IMR-90 (cell line): ENCODE measurements around the gene BAIAP2. TPM values are rescaled to one million over a fixed set of nuclear protein-coding genes. Genes with fewer than 3 reads are reported as not detected.
A peak's percentile ranks its signal among the peaks of the same experiment; 100 is the strongest.

ENCODE experiments used
- ATAC-seq: fragments of 200-7000 bp; cut with Tn5 transposase; 2 replicates; pipeline ENCODE4 v1.9.1; 2020; ENCODE audit warnings: low read depth, mild to moderate bottlenecking, moderate library complexity
- BruUV-seq: library from RNA; stranded (reverse); fragments of 400-500 nt; replicated peaks from 2 replicates; lab custom pipeline; 2021; lab: Mats Ljungman, UMichigan
- CTCF ChIA-PET: fragments of 300-600 bp; formaldehyde crosslinking; extraction: SDS; loops from one replicate; lab custom pipeline; 2021; ENCODE audit warnings: antibody characterized with exemption; lab: Yijun Ruan, JAX
- POLR2A ChIA-PET: fragments of 300-600 bp; sonication (Branson Sonifier 250); formaldehyde crosslinking; loops from one replicate; lab custom pipeline; 2022; ENCODE audit warnings: antibody characterized with exemption; ENCODE audit not compliant: unreplicated experiment; lab: Charles Lee
- DNase-seq: peaks from one replicate; pipeline ENCODE4 v3.0.0; 2013
- H2AFZ ChIP-seq: replicated peaks from 2 replicates; pipeline ENCODE3; 2013; ENCODE audit warnings: low read length, mild to moderate bottlenecking; ENCODE audit not compliant: poor library complexity
- H2AK5ac ChIP-seq: 2 replicates; pipeline ENCODE4 v1.6.1; 2013; ENCODE audit warnings: low read depth, low read length, inconsistent platforms
- H2AK9ac ChIP-seq: replicated peaks from 2 replicates; pipeline ENCODE3; 2013; ENCODE audit warnings: mild to moderate bottlenecking, low read depth, low read length, moderate library complexity; ENCODE audit not compliant: poor library complexity
- H2BK120ac ChIP-seq: 2 replicates; pipeline ENCODE4 v1.6.1; 2013; ENCODE audit warnings: low read depth, low read length, inconsistent platforms
- H2BK15ac ChIP-seq: 3 replicates; pipeline ENCODE4 v1.6.1; 2013; ENCODE audit warnings: low read depth, low read length, inconsistent platforms
- H2BK20ac ChIP-seq: 2 replicates; pipeline ENCODE4 v1.6.1; 2013; ENCODE audit warnings: low read depth, mild to moderate bottlenecking, inconsistent platforms, low read length, moderate library complexity
- H2BK5ac ChIP-seq: 2 replicates; pipeline ENCODE4 v1.6.1; 2013; ENCODE audit warnings: mild to moderate bottlenecking, low read depth, low read length, inconsistent platforms; ENCODE audit not compliant: poor library complexity, severe bottlenecking
- H3K14ac ChIP-seq: replicated peaks from 2 replicates; pipeline ENCODE4 v1.6.1; 2013; ENCODE audit warnings: low read depth, low read length, inconsistent platforms
- H3K18ac ChIP-seq: 2 replicates; pipeline ENCODE4 v1.6.1; 2013; ENCODE audit warnings: low read depth, low read length, control low read depth
- H3K23ac ChIP-seq: 2 replicates; pipeline ENCODE4 v1.6.1; 2013; ENCODE audit warnings: low read depth, low read length, inconsistent platforms
- H3K27ac ChIP-seq: 2 replicates; pipeline ENCODE4 v1.5.1; 2013; ENCODE audit warnings: mild to moderate bottlenecking, control low read depth, low read length; ENCODE audit not compliant: insufficient read depth
- H3K27me3 ChIP-seq: 2 replicates; pipeline ENCODE4 v1.6.1; 2013; ENCODE audit warnings: low read length; ENCODE audit not compliant: control insufficient read depth, insufficient read depth
- H3K36me3 ChIP-seq: 2 replicates; pipeline ENCODE4 v1.6.1; 2013; ENCODE audit warnings: low read length, mixed read lengths; ENCODE audit not compliant: control insufficient read depth, insufficient read depth
- H3K4ac ChIP-seq: 2 replicates; pipeline ENCODE4 v1.6.1; 2013; ENCODE audit warnings: low read depth, low read length, inconsistent platforms
- H3K4me1 ChIP-seq: 2 replicates; pipeline ENCODE4 v1.6.1; 2013; ENCODE audit warnings: low read length, mixed read lengths; ENCODE audit not compliant: control insufficient read depth, insufficient read depth
- H3K4me2 ChIP-seq: 2 replicates; pipeline ENCODE4 v1.6.1; 2013; ENCODE audit warnings: low read depth, mild to moderate bottlenecking, control low read depth, low read length, moderate library complexity
- H3K4me3 ChIP-seq: 2 replicates; pipeline ENCODE4 v1.5.1; 2013; ENCODE audit warnings: low read depth, mild to moderate bottlenecking, control low read depth, low read length, moderate library complexity; ENCODE audit not compliant: insufficient read depth
- H3K56ac ChIP-seq: 2 replicates; pipeline ENCODE4 v1.6.1; 2013; ENCODE audit warnings: low read length, inconsistent platforms; ENCODE audit not compliant: insufficient read depth; ENCODE audit errors: extremely low read depth
- H3K79me1 ChIP-seq, 2 experiments: 2 replicates each; pipeline ENCODE4 v1.6.1; 2013; ENCODE audit warnings: low read length in 2 of 2, inconsistent platforms in 1 of 2, low read depth in 1 of 2
- H3K9ac ChIP-seq: 2 replicates; pipeline ENCODE4 v1.6.1; 2013; ENCODE audit warnings: low read depth, low read length, control low read depth
- H3K9me1 ChIP-seq: 2 replicates; pipeline ENCODE4 v1.6.1; 2013; ENCODE audit warnings: low read length, inconsistent platforms; ENCODE audit not compliant: insufficient read depth
- H3K9me3 ChIP-seq: 2 replicates; pipeline ENCODE4 v1.6.1; 2013; ENCODE audit warnings: low read length; ENCODE audit not compliant: control insufficient read depth, insufficient read depth
- H4K20me1 ChIP-seq: 2 replicates; pipeline ENCODE4 v1.6.1; 2013; ENCODE audit warnings: low read length, inconsistent platforms; ENCODE audit not compliant: insufficient read depth
- H4K5ac ChIP-seq: 2 replicates; pipeline ENCODE4 v1.6.1; 2013; ENCODE audit warnings: mild to moderate bottlenecking, low read depth, low read length, control low read depth
- H4K8ac ChIP-seq, 2 experiments: 2 replicates each; pipeline ENCODE4 v1.6.1; 2013; ENCODE audit warnings: low read depth in 2 of 2, low read length in 2 of 2, control low read depth in 1 of 2, inconsistent platforms in 1 of 2
- H4K91ac ChIP-seq: 2 replicates; pipeline ENCODE4 v1.6.1; 2013; ENCODE audit warnings: low read depth, low read length, inconsistent platforms; ENCODE audit not compliant: insufficient read depth
- BHLHE40 ChIP-seq: fragments of 150-350 bp; IDR thresholded peaks from 2 replicates; pipeline ENCODE4 v1.6.1; 2016; ENCODE audit warnings: mild to moderate bottlenecking, low read depth, low read length
- CEBPB ChIP-seq: IDR thresholded peaks from 2 replicates; pipeline ENCODE4 v1.6.1; 2012; ENCODE audit warnings: low read depth, low read length, improper control_type of control experiment
- CHD1 ChIP-seq: IDR thresholded peaks from 2 replicates; pipeline ENCODE4 v1.6.1; 2012; ENCODE audit warnings: low read depth, low read length, improper control_type of control experiment
- FOS ChIP-seq: fragments of 150-350 bp; IDR thresholded peaks from 2 replicates; pipeline ENCODE4 v1.6.1; 2016; ENCODE audit warnings: low read depth, low read length
- MAFK ChIP-seq: IDR thresholded peaks from 2 replicates; pipeline ENCODE4 v1.6.1; 2012; ENCODE audit warnings: low read depth, low read length, improper control_type of control experiment
- MAZ ChIP-seq: IDR thresholded peaks from 2 replicates; pipeline ENCODE4 v1.6.1; 2012; ENCODE audit warnings: low read depth, mild to moderate bottlenecking, low read length, improper control_type of control experiment, moderate library complexity, borderline replicate concordance
- MXI1 ChIP-seq: IDR thresholded peaks from 2 replicates; pipeline ENCODE4 v1.6.1; 2012; ENCODE audit warnings: low read depth, mild to moderate bottlenecking, low read length, moderate library complexity, borderline replicate concordance
- NFE2L2 ChIP-seq: fragments of 150-350 bp; IDR thresholded peaks from 2 replicates; pipeline ENCODE4 v1.6.1; 2016; ENCODE audit warnings: low read depth, mild to moderate bottlenecking, low read length
- POLR2A ChIP-seq: IDR thresholded peaks from 2 replicates; pipeline ENCODE4 v1.6.1; 2012; ENCODE audit warnings: mild to moderate bottlenecking, low read depth, low read length
- RAD21 ChIP-seq: IDR thresholded peaks from 2 replicates; pipeline ENCODE4 v1.6.1; 2012; ENCODE audit warnings: low read length, improper control_type of control experiment
- RCOR1 ChIP-seq: IDR thresholded peaks from 2 replicates; pipeline ENCODE4 v1.6.1; 2012; ENCODE audit warnings: mild to moderate bottlenecking, low read length, improper control_type of control experiment; ENCODE audit not compliant: insufficient replicate concordance
- RFX5 ChIP-seq: IDR thresholded peaks from 2 replicates; pipeline ENCODE4 v1.8.0; 2012; ENCODE audit warnings: low read depth, mild to moderate bottlenecking, low read length, moderate library complexity
- SMC3 ChIP-seq: fragments of 150-350 bp; IDR thresholded peaks from 2 replicates; pipeline ENCODE4 v1.6.1; 2016; ENCODE audit warnings: low read depth, mild to moderate bottlenecking, antibody characterized with exemption, low read length, moderate library complexity
- WGBS, 2 experiments: methylation state at CpG; one replicate each; pipeline versions ENCODE4 v1.1.5 to v1.1.7; 2013; ENCODE audit warnings: missing lambda C conversion rate in 2 of 2; ENCODE audit not compliant: insufficient read length in 1 of 2; ENCODE audit errors: extremely low coverage in 2 of 2; 5-methylcytosine and 5-hydroxymethylcytosine counted together
- dilution Hi-C: fragments of 300-500 bp; cut with HindIII; formaldehyde crosslinking; loops from one replicate; pipeline ENCODE4 v1.14.3; 2018; ENCODE audit warnings: low sequenced_read_pairs; ENCODE audit not compliant: unreplicated experiment
- in situ Hi-C: fragments of 300-500 bp; cut with MboI; formaldehyde crosslinking; loops from 3 replicates; pipeline ENCODE4 v1.14.3; 2019; ENCODE audit warnings: low sequenced_read_pairs, inconsistent platforms, mixed read lengths
- intact Hi-C: fragments of 100-400 bp; cut with micrococcal nuclease; formaldehyde crosslinking; loops from 2 replicates; pipeline ENCODE4 v1.10.0; 2022
- polyA plus RNA-seq, 3 experiments: library from polyadenylated mRNA; depleted of rRNA; stranded (reverse); fragments of >200 nt; gene quantifications; 2 replicates each; pipeline ENCODE4 v1.2.3, GENCODE V29; 2012; ENCODE audit warnings: low replicate concordance in 1 of 3
- total RNA-seq: library from RNA; depleted of rRNA; stranded (reverse); fragments of >200 nt; gene quantifications from 2 replicates; pipeline ENCODE4 v1.2.3, GENCODE V29; 2012
- TF ChIP-seq, protein P1 (sequence below): conservative IDR thresholded peaks from 2 replicates; pipeline ENCODE4 v1.5.1; 2012; ENCODE audit warnings: mild to moderate bottlenecking, low read depth, low read length, improper control_type of control experiment
- TF ChIP-seq, protein P2 (sequence below): fragments of 150-350 bp; IDR thresholded peaks from 2 replicates; pipeline ENCODE4 v1.6.1; 2017; ENCODE audit warnings: mild to moderate bottlenecking, antibody characterized with exemption, low read length, low read depth

BAIAP2 gene
- total and polyA plus RNA-seq, 2 of the 4 experiments (the other 2 are of a cell fraction): 18.3 to 32.6 TPM

DNA sequence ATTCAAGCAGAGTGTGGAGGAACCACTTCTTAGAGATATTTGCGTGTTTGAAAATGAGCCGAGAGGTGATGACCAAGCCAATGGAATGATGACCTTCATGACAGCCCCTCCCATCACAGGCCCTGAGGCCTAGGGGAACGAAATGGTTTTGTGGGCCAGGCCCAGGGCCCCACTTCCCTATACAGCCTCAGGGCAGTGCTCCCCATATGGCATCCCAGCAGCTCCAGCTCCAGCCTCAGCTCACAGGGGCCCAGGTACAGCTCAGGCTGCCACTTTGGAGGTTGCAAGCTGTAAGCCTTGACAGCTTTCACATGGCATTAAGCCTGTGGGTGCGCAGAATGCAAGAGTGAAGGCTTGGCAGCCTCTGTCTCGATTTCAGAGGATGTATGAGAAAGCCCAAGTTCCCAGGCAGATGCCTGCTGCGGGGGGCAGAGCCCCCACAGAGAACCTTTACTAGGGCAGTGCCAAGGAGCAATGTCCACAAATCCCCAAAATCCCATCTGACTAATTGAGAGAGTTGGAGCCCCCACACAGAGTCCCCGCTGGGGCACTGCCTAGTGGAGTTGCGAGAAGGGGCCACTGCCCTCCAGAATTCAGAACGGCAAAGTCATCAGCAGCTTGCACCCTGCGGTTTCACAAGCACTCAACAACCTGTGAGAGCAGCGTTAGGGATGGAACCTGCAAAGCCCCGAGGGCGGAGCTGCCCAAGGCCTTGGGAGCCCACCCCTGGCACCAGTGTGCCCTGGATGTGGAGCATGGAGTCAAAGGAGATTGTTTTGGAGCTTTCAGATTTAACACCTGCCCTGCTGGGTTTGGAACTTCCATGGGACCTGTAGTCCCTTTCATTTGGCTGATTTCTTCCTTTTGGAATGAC is 22.1 kb upstream of the BAIAP2 start:
- POLR2A ChIA-PET: no interaction called here

More for the DNA sequence above, 22.1 kb upstream of the BAIAP2 start:
- H3K23ac ChIP-seq: no peak overlapping the region
- no peak overlapping the region; the same call in 1 of the 2 replicates for H3K14ac ChIP-seq
- no peaks in the 10 kb centered on the region for H3K9me1 ChIP-seq
- DNase-seq (no peak), ATAC-seq (no peak; the same call in 1 of the 2 replicates)
- H4K91ac ChIP-seq: peak overlapping the region; percentile 78; the same call in 1 of the 2 replicates
- no TSS peak for BruUV-seq
- H4K20me1 ChIP-seq: no peaks in the 10 kb centered on the region
- 40% methylated on average over 3 of the region's 13 CpGs; no CpG with 5 or more reads in 1 of the 2 experiments for WGBS, 2 experiments
- no peak overlapping the region for H3K56ac ChIP-seq
- no peak overlapping the region for H3K27ac ChIP-seq
- peak overlapping the region; percentile 40; the same call in 1 of the 3 replicates for H2BK15ac ChIP-seq
- H3K18ac ChIP-seq: peak overlapping the region; percentile 41; the same call in 1 of the 2 replicates
- H3K79me1 ChIP-seq: no peaks in the 10 kb centered on the region
- peak overlapping the region; percentile 85 for H2AK9ac ChIP-seq
- H3K9ac ChIP-seq: no peak overlapping the region
- H4K5ac ChIP-seq: peak overlapping the region; percentile 72
- dilution Hi-C loops (no loop called here), in situ Hi-C loops (no loop called here), intact Hi-C loops (no loop called here)
- peak overlapping the region; percentile 24; the same call in 1 of the 2 replicates for H2AK5ac ChIP-seq
- peak overlapping the region; percentile 67 for H2AFZ ChIP-seq
- H2BK120ac ChIP-seq: peak overlapping the region; percentile 65; the same call in 1 of the 2 replicates
- no peak overlapping the region for H3K4me3 ChIP-seq
- H3K27me3 ChIP-seq: peaks cover 2% of the 10 kb centered on the region; the same call in 1 of the 2 replicates
- H4K8ac ChIP-seq: peak overlapping the region; percentile 53 to 88; a peak in 3 of 4 replicates
- peaks cover 11% of the 10 kb centered on the region; the same call in 1 of the 2 replicates for H3K9me3 ChIP-seq
- TF ChIP-seq MAZ (no peak), SMC3 (no peak), RAD21 (no peak), MXI1 (no peak), BHLHE40 (no peak), RFX5 (no peak), MAFK (no peak), CHD1 (no peak), CEBPB (no peak), RCOR1 (no peak), POLR2A (no peak), FOS (no peak), NFE2L2 (no peak)
- TF ChIP-seq, protein P1, sequence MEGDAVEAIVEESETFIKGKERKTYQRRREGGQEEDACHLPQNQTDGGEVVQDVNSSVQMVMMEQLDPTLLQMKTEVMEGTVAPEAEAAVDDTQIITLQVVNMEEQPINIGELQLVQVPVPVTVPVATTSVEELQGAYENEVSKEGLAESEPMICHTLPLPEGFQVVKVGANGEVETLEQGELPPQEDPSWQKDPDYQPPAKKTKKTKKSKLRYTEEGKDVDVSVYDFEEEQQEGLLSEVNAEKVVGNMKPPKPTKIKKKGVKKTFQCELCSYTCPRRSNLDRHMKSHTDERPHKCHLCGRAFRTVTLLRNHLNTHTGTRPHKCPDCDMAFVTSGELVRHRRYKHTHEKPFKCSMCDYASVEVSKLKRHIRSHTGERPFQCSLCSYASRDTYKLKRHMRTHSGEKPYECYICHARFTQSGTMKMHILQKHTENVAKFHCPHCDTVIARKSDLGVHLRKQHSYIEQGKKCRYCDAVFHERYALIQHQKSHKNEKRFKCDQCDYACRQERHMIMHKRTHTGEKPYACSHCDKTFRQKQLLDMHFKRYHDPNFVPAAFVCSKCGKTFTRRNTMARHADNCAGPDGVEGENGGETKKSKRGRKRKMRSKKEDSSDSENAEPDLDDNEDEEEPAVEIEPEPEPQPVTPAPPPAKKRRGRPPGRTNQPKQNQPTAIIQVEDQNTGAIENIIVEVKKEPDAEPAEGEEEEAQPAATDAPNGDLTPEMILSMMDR: no peak
- TF ChIP-seq, protein P2, sequence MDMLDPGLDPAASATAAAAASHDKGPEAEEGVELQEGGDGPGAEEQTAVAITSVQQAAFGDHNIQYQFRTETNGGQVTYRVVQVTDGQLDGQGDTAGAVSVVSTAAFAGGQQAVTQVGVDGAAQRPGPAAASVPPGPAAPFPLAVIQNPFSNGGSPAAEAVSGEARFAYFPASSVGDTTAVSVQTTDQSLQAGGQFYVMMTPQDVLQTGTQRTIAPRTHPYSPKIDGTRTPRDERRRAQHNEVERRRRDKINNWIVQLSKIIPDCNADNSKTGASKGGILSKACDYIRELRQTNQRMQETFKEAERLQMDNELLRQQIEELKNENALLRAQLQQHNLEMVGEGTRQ: no peak
- H3K4ac ChIP-seq: peak overlapping the region; percentile 29
- H2BK5ac ChIP-seq: no peak overlapping the region
- H2BK20ac ChIP-seq: no peak overlapping the region
- H3K36me3 ChIP-seq: no peaks in the 10 kb centered on the region
- H3K4me2 ChIP-seq: no peak overlapping the region
- CTCF ChIA-PET: no interaction called here
- peaks cover 4% of the 10 kb centered on the region for H3K4me1 ChIP-seq
